Left ventricle myocardium superior (tissue), 1 donor: Measurements from ENCODE around the gene SCYL3. TPM values are rescaled to one million over a fixed set of nuclear protein-coding genes. Genes with fewer than 3 reads are reported as not detected.
"Not testable (repeated sequence)": the region's sequence is repeated elsewhere in the genome, so short reads cannot be mapped to it uniquely, and the experiment has no call there.

Source experiments
- ATAC-seq: fragments of 200-7000 bp; cut with Tn5 transposase; one replicate; pipeline ENCODE4 v1.9.1; 2020; ENCODE audit warnings: mild to moderate bottlenecking, moderate library complexity
- DNase-seq: peaks from one replicate; pipeline ENCODE4 v3.0.0-alpha.2; 2020
- intact Hi-C: fragments of 100-400 bp; cut with micrococcal nuclease; formaldehyde crosslinking; loops from one replicate; pipeline ENCODE4 v1.11.0; 2022
- long read RNA-seq: library from polyadenylated mRNA; unstranded; transcript quantifications from one replicate; pipeline ENCODE4 v2.0.0, GENCODE V29; 2021
- total RNA-seq: library from RNA; stranded (reverse); fragmentation: NEBNext Ultra II Directional; extraction: Animal tissue kit (Norgen Biotek cat#: 25700); gene quantifications from one replicate; pipeline ENCODE4 v1.2.1, GENCODE V29; 2021
- donor health status: DM: no; HTN: yes; CAD: no; lungs with severe emphysema.

The SCYL3 gene, protein sequence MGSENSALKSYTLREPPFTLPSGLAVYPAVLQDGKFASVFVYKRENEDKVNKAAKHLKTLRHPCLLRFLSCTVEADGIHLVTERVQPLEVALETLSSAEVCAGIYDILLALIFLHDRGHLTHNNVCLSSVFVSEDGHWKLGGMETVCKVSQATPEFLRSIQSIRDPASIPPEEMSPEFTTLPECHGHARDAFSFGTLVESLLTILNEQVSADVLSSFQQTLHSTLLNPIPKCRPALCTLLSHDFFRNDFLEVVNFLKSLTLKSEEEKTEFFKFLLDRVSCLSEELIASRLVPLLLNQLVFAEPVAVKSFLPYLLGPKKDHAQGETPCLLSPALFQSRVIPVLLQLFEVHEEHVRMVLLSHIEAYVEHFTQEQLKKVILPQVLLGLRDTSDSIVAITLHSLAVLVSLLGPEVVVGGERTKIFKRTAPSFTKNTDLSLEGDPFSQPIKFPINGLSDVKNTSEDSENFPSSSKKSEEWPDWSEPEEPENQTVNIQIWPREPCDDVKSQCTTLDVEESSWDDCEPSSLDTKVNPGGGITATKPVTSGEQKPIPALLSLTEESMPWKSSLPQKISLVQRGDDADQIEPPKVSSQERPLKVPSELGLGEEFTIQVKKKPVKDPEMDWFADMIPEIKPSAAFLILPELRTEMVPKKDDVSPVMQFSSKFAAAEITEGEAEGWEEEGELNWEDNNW
- total RNA-seq: 5.3 TPM
- long read RNA-seq, full-length matches to known transcripts: 4 of 9 reads
- long read RNA-seq, partial matches to known transcripts: 1 of 9 reads
- long read RNA-seq, other reads (novel, unspliced or antisense): 4 of 9 reads

DNA sequence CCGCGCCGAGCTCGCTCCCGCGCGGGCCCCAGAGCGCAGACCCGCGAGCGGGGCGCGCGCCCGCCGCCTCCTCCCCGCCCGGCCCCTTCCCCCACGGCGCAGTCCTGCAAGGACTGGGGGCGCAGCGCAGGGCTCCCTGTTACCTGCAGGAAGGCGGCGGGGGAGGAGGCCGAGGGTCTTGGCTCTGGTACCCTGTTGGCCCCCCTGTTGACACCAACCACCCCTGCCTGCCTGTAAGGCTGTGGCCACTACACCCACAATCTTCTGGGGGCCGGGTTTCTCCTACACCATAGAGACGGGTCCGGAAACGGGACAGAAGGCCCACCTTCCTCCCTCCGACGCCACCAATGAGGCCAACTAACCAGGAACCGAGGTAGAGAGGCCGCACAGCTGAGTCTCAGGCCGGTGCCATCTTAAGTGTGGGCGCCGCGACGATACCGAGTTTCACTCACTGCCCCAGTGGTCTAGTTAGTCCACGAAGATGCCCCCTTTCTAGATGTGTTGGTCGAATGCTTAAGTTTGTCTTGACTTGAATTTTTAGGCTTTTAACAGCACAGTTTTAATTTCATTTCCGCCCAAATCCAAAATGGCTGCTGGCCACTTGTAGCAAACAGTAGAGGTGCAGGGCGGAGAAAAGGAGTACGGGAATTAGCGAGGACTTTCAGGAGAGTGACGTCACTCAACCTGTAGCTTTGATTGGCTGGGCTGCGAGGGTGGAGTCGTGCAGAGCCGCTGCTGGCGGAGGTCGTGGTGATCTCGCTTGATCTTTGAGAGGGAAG, at the start of gene SCYL3:
Gene SCYL3 (minus strand): TSS at position 252 of the 779 bp plus-strand sequence. CDS start 5,056 bp downstream, outside the sequence.
- intact Hi-C loops: no loop called here
- ATAC-seq (peak; percentile 98), DNase-seq (peak; percentile 92)

DNA sequence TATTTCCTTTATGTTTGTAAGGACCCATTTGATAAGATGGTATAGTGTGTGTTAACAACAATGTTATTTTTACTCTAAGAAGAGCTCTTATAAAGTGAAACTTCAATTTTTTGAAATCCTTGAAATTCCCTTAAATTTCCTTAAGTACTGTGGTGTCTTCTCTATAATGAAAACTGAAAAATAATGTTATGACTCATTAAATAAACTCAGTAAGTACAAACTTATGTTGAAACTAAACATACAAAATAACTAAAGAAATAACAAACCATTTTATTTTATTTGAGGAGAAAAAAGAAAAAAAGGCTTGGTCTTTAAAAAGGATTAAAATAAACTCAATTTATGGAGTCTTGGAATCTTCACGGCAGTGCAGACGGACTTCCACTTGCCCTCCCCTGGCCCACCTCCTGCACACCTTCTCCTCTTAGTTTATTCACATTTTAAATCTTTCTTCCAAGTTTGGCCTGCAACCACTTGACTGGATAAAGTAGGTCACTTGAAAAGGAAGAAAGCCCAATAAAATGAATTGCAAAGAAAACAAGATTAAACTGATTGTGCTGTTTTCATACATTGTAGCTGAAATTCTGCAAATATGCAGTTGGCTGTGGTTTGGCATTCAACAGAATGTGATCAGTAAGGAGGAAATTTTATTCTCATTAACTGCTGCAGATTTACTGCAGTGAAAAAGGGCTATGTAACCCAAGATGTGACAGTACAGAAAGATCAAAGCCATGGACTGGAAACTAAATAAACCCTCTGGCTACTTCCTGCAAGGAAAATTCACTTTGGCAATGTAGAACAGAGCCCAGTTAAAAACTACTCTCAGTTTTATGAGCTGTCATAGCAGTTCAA, 48.5 kb upstream of the SCYL3 start:
- DNase-seq: no peak
- no peak for ATAC-seq
- intact Hi-C loops: no loop called here

- intact Hi-C loops: no loop called here
- no peak for DNase-seq
- ATAC-seq: no peak
Measured at GRCh38 chr1:169933984-169934725, 40.5 kb upstream of the SCYL3 start.

DNA sequence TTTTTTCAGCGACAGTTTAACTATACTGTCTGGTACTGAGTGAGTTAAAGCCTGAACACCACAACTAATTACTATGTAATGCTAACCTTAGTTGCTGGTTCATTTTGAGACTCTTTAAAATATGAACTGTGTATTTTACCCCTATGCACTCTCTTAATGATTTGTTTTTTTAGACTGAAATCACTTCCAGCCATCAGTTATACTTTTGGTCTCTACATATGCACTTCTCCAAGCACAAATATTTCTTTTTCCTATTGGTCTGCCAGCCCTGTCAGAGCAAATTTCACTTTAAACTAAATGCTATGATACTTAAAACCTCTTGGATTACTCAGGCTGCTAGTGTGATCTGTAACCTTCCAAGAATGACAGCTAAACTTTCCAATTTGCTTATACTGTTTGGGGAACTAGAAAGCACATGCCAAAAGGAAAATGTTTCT, 38.1 kb upstream of the SCYL3 start:
- ATAC-seq (no peak), DNase-seq (no peak)
- intact Hi-C loops: no loop called here

GRCh38 chr1:169929210-169929526, 35.5 kb upstream of the SCYL3 start:
- no peak for ATAC-seq
- intact Hi-C loops: loop anchor here (5.0 kb wide), 1 partner anchor 953 kb away; no protein-coding TSS in a partner anchor
- DNase-seq: no peak

DNA sequence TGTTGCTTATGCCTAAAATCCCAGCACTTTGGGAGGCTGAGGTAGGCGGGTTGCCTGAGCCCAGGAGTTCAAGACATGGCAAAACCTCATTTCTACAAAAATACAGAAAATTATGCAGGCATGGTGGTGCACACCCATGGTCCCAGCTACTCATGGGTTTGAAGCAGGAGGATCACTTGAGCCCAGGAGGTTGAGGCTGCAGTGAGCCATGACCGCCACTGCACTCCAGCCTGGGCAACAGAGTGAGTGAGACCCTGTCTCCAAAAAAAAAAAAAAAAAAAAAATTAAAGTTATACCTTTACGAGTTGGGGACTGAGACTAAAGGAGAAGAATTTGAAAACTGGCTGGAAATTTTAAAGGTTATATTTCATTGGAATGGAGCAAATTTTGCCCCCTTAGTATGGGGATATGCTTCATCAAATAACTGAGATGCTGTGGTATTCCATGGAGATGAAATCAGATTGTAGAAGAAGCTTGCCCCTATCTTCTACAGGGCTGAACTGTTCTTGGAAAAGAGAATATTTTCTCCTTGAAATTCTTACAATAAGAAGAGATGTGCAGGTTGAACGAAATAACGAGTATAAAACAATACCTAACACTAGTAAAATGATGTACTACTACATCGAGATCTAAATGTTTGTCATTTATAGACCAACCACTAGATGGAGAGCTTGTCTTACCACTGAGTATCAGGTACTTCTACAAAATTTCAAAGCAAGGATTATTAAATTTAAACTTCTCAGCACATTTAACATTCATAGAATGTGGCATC, 34.9 kb upstream of the SCYL3 start:
- intact Hi-C loops: loop anchor here (5.0 kb wide), 1 partner anchor 954 kb away; no protein-coding TSS in a partner anchor
- DNase-seq (no peak), ATAC-seq (peak; percentile 54)

DNA sequence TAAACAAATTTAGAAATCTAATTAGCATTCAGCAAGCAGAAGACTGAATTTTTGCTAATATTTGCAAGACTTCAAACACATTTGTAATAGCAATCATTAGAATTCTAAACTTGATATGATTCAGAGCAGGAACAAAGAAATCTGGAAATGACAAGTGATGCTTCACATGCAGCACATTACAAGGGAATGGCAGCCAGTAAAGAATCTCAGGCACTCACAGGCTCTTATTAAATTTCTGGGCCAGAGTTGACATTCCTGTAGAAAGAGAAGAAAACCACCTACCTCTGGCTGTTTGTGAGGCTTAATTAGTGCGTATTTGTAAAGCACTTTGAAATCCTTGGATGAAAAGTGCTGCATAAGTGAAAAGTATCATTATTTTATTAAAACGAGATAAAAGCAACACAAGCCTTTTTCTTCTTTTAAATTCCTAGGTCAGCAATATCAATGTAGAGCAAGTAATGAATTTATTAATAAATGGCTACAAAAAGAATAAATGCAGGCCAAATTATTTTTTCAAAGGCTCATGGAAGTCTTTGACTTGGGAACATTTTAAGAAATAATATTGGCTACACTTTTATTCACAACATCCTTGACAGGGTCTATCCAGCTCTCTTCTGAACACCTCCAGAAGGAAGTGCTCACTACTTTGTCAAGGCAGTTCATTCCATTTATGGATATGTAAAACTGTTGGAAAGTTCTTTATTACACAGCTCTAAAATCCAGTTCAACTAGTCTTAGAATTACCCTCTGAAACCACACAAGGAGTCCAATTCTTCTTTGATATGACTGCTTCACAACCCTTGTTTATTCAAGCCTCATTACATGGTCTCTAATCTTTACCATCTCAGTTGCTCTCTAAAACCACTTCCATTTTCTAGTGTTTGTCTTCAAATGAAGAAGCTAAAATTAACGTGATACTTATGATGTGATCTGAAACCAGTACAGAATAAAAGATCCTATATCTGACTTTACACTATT, 32.1 kb upstream of the SCYL3 start:
- intact Hi-C loops: loop anchor here (5.0 kb wide), 1 partner anchor 957 kb away; no protein-coding TSS in a partner anchor
- DNase-seq (no peak), ATAC-seq (peak; percentile 41)

DNA sequence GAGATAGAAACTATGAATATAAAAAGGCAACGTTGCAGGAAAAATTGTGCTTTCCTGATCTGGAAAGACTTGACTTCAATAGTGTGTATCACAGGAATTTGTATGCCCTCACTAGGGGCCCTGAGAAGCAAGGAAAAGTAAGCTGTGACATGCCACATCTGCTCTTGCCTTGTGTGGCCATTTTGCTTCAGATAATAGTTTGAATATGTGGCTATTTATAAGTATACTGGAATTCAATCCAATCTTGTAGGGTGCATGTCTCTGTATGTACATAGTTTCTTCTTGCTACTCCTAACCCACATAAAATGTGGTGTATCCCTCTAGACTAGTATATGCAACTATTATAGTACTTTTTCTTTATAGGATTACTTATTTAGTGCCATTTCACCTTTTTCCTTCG, 31.1 kb upstream of the SCYL3 start:
- intact Hi-C loops: loop anchor here (5.0 kb wide), 1 partner anchor 957 kb away; no protein-coding TSS in a partner anchor
- ATAC-seq: peak; percentile 35
- DNase-seq: no peak

DNA sequence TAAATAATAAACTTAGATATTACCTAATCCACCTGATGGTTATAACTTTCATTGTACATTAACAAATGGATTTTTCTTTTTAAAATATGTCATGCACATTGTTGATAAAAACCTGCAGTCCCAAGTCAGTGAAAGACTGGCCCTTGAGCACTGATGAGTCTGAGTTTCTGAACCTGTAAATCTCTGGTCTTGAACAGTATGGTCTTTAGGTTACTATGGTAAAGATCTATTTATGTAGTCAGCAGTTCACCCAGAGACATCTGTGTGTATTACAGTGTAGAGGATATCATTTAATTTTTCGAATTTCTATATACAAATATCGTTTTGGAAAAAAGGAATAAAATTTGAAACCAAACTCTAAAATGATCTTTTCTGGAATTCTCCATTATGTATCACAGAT, 30.4 kb upstream of the SCYL3 start:
- ATAC-seq: no peak
- no peak for DNase-seq
- intact Hi-C loops: no loop called here

DNA sequence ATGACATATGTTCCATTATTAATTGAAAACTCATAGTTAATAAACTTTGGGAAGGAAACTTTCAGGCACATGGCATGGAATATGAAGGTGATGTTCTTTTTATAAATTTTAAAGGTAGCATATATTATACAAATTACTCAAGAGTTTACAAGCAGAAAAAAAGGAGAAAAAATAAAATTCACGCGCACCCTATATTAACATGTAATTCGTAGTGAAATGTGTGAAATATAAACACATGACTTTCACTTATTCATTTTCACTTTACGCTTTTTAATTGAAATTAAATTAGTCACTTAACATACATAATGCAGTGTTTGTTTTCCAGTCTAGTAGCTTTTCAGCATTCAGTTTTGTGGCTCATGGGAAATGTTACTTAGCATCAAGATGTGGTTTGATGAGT, 27.4 kb upstream of the SCYL3 start:
- no peak for ATAC-seq
- no peak for DNase-seq
- intact Hi-C loops: no loop called here

DNA sequence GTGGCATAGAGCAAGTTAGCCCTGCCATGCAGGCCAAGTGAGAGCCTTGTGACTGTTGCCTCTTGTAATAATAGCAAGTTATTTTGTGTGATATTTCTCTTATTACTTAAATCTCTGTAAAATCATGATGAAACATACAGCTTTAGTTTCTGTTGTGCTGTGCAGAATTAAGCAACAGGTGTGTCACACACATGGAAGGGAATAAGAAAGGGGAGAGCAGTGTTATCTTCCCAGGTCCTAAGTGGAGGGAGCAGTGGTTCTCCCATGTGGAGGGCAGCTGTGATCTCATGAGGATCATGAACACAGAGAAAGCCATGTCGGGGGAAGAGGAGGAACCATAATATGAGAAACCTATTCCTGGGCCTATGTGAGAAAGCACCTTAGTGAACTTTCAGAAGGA, 25.2 kb upstream of the SCYL3 start:
- intact Hi-C loops: no loop called here
- DNase-seq: no peak
- ATAC-seq: no peak

GRCh38 chr1:169918220-169918619, 24.5 kb upstream of the SCYL3 start:
- DNase-seq, ATAC-seq, intact Hi-C loops: not testable (repeated sequence)

- no peak for ATAC-seq
- no peak for DNase-seq
- intact Hi-C loops: no loop called here
Measured at GRCh38 chr1:169915150-169915549, 21.5 kb upstream of the SCYL3 start.

DNA sequence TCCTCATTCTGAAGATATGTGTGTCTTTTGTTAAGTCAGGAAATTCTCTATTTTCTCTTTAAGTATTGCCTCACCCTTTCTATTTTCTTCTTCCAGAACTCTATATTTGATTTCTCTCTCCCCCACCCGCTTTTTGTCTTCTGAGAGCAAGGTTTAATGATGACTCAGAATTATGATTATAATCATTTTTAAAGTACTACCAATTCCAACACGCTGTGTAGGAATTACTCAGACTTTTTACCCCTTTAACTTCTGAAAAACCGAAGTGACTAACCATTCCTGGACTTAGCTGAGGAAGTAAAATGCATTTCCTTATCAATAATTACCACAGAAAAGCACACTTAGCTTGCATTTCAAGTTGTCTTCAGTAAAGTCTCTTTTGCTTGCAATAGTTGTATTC, 20.8 kb upstream of the SCYL3 start:
- intact Hi-C loops: no loop called here
- no peak for ATAC-seq
- no peak for DNase-seq

- intact Hi-C loops: no loop called here
- DNase-seq (peak; percentile 18), ATAC-seq (no peak)
Measured at GRCh38 chr1:169909499-169909898, 15.8 kb upstream of the SCYL3 start.

GRCh38 chr1:169906938-169907337, 13.2 kb upstream of the SCYL3 start:
- ATAC-seq (no peak), DNase-seq (no peak)
- intact Hi-C loops: no loop called here
